ES-I3 (cell line): ENCODE results near the gene CISH.

Experiments used
- H3K36me3 ChIP-seq: 2 replicates; pipeline ENCODE4 v1.6.1; 2013; ENCODE audit warnings: mild to moderate bottlenecking, low read length, control low read depth, moderate library complexity; ENCODE audit not compliant: insufficient read depth
- H3K4me1 ChIP-seq: 2 replicates; pipeline ENCODE4 v1.6.1; 2013; ENCODE audit warnings: mild to moderate bottlenecking, control low read depth, low read length; ENCODE audit not compliant: insufficient read depth
- H3K9ac ChIP-seq: 2 replicates; pipeline ENCODE4 v1.6.1; 2013; ENCODE audit warnings: low read depth, mild to moderate bottlenecking, low read length, moderate library complexity
- H3K9me3 ChIP-seq: 2 replicates; pipeline ENCODE4 v1.6.1; 2013; ENCODE audit warnings: mild to moderate bottlenecking, low read length, moderate library complexity; ENCODE audit not compliant: control insufficient read depth, insufficient read depth

Gene CISH

DNA sequence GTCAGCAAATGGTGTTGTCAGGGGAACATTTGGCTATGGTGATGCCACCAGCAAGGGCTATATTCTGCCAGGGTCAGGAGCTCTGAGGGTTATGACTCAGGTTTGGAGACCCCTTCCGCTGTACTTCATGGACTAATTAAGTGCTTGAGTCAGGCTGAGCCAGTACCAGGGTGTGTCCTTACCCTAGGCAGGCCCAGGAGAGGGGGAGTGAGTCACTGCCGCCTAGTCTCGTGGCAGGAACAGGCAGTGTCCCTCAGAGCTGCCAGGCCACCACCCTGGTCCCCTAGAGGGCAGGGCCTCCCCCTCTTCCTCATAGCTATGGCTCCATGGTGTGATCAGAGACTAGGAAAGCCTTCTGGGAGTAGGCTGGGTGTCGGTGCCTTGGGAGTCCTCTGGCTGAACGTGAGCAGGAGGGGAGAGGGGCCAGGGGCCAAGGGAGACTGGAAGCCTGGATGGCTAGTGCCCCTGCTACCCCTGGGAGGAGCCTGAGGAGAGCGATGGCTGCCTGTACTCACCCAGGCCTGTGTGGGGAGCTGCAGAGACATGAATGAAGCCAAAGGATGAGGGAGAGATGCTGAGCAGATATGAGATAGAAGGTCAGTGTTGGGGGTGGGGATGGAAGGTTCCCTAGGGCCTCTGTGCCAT lies 16.0 kb upstream of the CISH start:
- H3K9ac ChIP-seq: no peak overlapping the region
- no peaks in the 10 kb centered on the region; the same call in 1 of the 2 replicates for H3K36me3 ChIP-seq
- peaks cover 30% of the 10 kb centered on the region for H3K4me1 ChIP-seq
- H3K9me3 ChIP-seq: no peaks in the 10 kb centered on the region

DNA sequence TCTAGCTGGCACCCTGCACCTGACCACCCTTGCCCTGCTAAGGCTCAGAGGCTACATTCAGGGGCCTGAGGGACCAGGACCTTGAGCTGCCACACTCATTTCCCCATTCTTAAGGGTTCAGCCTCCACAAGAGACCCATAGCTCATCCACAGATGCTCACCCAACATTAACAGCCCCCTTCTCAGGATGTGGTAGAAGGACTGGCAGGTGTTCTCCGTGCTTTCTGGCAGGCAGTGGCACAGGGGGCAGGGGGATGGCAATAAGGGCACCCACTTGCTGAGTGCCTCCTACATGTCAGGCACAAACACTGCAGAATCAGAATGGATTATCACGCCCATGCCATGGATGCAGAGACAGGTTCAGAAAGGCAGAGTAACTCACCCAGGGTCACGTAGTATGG lies 14.8 kb upstream of the CISH start:
- Histone ChIP-seq H3K9me3 (no peaks in the 10 kb centered on the region), H3K9ac (no peak overlapping the region), H3K4me1 (peaks cover 30% of the 10 kb centered on the region), H3K36me3 (no peaks in the 10 kb centered on the region; the same call in 1 of the 2 replicates)

DNA sequence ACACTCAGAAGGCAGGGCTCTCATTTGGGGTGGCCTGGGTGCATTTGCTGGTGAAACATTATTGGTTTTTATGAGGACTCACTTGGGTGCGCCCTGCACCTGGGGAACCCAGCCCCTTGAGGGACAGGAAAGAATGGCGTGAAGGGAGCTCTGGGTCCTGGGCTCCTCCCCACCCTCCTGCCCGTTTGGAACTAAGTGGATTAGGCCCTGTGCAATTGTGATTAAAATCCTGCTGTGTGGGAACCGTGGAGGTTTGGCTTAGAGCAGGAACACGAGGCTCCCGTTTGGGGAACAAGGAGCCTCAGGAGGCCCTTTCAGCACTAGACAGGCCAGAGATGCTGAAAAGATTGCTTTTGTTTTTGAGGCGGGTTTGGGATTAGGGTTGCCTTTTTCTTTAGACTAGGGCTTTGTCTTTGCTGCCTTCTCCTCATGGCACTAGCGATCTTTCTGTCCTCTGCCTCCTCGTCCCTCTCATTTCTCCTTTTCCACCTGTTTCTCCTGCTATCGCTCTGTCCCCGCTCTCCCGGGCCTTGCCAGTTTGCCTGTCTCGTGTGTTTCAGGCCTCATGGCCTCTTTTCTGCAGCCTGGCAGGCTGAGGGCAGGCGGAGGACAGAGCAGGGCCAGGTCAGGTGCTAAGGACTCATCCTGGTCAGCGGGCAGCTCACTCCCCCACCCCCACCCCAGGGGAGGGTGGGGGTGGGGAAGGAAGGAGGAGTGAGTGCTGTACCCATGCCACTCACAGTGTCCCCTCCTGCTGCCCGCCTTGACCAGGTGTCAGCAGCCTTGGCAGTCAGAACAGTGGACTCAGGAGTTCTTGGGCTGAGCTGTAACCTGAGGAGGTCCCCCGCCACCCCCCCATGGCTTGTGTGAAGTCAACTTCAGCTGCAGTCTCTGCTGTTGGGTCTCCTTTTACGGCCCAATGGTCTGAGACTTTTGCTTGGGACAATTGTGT lies 13.9 kb upstream of the CISH start:
- no peaks in the 10 kb centered on the region for H3K9me3 ChIP-seq
- H3K36me3 ChIP-seq: no peaks in the 10 kb centered on the region; the same call in 1 of the 2 replicates
- no peak overlapping the region for H3K9ac ChIP-seq
- peaks cover 30% of the 10 kb centered on the region for H3K4me1 ChIP-seq

GRCh38 chr3:50624634-50625033 lies 13.1 kb upstream of the CISH start:
- Histone ChIP-seq H3K4me1 (peaks cover 30% of the 10 kb centered on the region), H3K9me3 (no peaks in the 10 kb centered on the region), H3K9ac (no peak overlapping the region), H3K36me3 (no peaks in the 10 kb centered on the region; the same call in 1 of the 2 replicates)

DNA sequence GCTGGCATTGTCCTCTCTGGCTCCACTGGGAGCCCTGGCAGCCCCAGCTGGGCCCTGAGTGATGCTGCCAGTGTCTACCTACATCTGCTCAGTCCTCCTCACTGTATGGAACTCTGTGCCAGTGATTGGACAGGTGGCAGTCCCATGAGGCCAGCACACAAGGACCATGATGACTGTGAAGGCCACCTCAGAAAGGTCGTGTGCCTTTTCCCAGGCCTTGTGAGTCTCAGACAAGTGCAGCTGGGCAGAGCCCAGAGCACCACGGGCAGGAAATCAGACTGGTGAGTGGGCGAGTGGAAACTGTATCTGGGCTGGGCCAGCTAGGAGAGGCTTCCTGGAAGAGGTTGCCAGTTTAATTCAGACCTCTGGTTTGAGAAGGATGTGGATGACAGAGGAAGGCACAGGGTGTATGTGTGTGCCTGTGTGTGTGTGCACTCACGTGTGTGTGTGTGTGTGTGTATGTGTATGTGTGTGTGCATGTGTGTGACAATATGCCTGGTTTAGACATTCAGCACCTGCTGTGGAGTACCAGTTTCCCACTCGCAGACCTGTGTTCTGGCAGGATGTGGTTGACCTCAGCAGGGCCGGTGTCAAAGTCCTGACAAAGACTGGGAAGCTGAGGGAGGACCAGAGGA lies 12.4 kb upstream of the CISH start:
- no peaks in the 10 kb centered on the region for H3K9me3 ChIP-seq
- no peaks in the 10 kb centered on the region; the same call in 1 of the 2 replicates for H3K36me3 ChIP-seq
- H3K9ac ChIP-seq: no peak overlapping the region
- peaks cover 30% of the 10 kb centered on the region for H3K4me1 ChIP-seq

DNA sequence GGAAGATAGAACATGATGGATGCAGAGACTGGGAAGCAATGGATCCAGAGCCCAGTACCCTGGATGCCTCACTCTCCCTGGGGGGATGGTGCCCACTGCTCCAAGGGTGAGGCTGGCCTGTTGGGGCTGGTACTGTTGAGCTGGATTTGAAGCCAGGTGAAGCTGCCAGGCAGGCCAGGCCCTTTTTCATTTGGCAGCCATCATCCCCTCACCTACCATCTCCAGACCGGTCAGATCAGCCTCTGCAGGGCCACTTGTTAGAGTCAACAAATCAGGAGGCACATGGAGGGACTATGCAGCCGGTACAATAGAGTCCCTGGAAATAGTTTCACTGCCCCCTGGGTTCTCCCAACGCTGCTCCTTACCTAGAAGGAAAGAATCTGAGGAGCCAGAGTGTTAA lies 11.3 kb upstream of the CISH start:
- Histone ChIP-seq H3K9ac (no peak overlapping the region), H3K4me1 (peaks cover 29% of the 10 kb centered on the region), H3K36me3 (no peaks in the 10 kb centered on the region; the same call in 1 of the 2 replicates), H3K9me3 (no peaks in the 10 kb centered on the region)

GRCh38 chr3:50620820-50621219 lies 9.2 kb upstream of the CISH start:
- Histone ChIP-seq H3K9me3 (no peaks in the 10 kb centered on the region), H3K9ac (no peak overlapping the region), H3K36me3 (no peaks in the 10 kb centered on the region; the same call in 1 of the 2 replicates), H3K4me1 (peaks cover 25% of the 10 kb centered on the region)

GRCh38 chr3:50620420-50620819 lies 8.8 kb upstream of the CISH start:
- Histone ChIP-seq H3K9ac (no peak overlapping the region), H3K36me3 (no peaks in the 10 kb centered on the region; the same call in 1 of the 2 replicates), H3K9me3 (no peaks in the 10 kb centered on the region), H3K4me1 (peaks cover 21% of the 10 kb centered on the region)

GRCh38 chr3:50617911-50618481 lies 6.4 kb upstream of the CISH start:
- Histone ChIP-seq H3K4me1 (peaks cover 7% of the 10 kb centered on the region; the same call in 1 of the 2 replicates), H3K36me3 (no peaks in the 10 kb centered on the region), H3K9me3 (no peaks in the 10 kb centered on the region), H3K9ac (peak overlapping the region; percentile 84)

DNA sequence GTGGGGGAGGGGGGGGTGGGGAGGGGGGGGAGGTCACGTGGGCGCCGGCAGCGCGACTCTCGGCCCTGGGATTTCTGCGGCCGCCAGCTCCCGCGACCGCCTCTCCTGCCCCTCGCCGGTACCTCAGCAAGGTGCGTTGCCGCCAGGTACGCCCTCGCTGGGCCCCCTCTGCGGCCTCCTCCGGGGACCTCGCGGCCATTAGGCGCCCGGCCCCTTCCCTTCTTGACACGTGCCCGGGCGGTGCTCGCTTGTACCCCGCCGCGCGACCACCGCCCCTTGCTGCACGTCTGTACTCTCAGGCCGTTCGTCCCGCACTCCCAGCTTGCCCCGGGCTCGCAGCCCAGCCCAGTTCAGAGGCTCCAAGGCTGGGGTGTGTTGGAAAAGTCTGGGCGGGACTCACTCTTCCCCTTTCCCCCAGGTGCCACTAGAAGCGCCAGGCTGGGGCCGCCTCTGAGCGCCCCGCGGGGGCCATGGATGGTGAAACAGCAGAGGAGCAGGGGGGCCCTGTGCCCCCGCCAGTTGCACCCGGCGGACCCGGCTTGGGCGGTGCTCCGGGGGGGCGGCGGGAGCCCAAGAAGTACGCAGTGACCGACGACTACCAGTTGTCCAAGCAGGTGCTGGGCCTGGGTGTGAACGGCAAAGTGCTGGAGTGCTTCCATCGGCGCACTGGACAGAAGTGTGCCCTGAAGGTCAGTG lies 5.7 kb upstream of the CISH start, which contains the start of gene MAPKAPK3:
Gene MAPKAPK3, plus strand, starts transcription at position 56 of the 696 bp plus-strand sequence. Its CDS starts 415 bp downstream, at position 471.
- peaks cover 7% of the 10 kb centered on the region; the same call in 1 of the 2 replicates for H3K4me1 ChIP-seq
- H3K9me3 ChIP-seq: no peaks in the 10 kb centered on the region
- no peaks in the 10 kb centered on the region for H3K36me3 ChIP-seq
- peak within 1 kb of the TSS; percentile 84 for H3K9ac ChIP-seq

GRCh38 chr3:50616770-50617095 lies 5.2 kb upstream of the CISH start:
- H3K9me3 ChIP-seq: no peaks in the 10 kb centered on the region
- H3K9ac ChIP-seq: peak overlapping the region; percentile 47
- H3K36me3 ChIP-seq: no peaks in the 10 kb centered on the region
- peaks cover 7% of the 10 kb centered on the region; the same call in 1 of the 2 replicates for H3K4me1 ChIP-seq

GRCh38 chr3:50616003-50616769 lies 4.6 kb upstream of the CISH start:
- Histone ChIP-seq H3K36me3 (no peaks in the 10 kb centered on the region), H3K9ac (peak overlapping the region; percentile 47), H3K9me3 (no peaks in the 10 kb centered on the region), H3K4me1 (peaks cover 7% of the 10 kb centered on the region; the same call in 1 of the 2 replicates)

- Histone ChIP-seq H3K9ac (no peak overlapping the region), H3K9me3 (no peaks in the 10 kb centered on the region), H3K36me3 (no peaks in the 10 kb centered on the region), H3K4me1 (peaks cover 11% of the 10 kb centered on the region; the same call in 1 of the 2 replicates)
Observed at GRCh38 chr3:50615190-50615589, 3.6 kb upstream of the CISH start.
